Endothelial cell of hepatic sinusoid (primary cell): ENCODE results near the gene AGFG2.
"Not testable (repeated sequence)": the region's sequence is repeated elsewhere in the genome, so short reads cannot be mapped to it uniquely, and the experiment has no call there.

Experiments used
- in situ Hi-C: cut with HindIII; loops from 2 replicates; pipeline ENCODE4 v1.10.0; 2017; ENCODE audit warnings: low sequenced_read_pairs

Gene AGFG2

DNA sequence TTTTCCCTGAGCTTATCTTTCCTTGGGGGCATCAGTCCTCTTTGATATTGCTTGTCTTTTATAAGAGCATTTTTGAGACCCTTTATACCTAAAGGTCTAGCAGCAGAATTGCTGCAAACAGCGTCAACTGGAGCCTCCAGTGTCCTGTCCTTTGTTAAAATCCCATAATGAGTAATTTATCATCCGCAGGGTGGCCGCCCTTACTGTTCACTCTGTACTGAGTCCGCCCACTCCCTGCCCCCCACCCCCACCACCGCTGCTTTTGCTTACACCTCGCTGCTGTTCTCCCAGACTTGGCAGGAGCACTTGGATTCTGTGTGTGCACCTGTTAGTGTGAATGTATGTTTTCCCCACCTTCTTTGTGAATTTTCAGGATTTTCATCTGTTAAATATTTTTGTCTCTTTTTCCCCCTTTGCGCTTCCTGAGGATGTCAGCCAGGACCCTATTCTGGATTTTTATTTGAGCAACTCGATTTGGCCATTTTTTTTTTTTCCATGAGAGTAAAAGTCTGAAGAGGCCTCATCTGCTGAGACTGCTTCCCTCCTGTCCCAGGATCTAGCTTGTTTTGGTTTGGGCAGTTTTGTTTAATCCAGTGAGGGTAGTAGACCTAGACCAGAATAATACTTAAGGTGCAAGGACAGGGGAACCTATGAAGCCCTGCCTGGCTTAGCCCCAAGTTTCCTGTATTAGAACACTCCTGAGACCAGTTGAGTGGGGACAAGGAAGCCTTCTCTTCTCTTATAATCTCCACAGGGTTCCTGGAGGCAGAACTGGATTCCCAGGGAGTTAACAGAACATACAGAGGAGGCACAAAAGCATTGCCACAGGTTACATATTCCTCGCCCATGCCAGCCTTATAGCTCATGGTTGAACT is 8.2 kb downstream of the AGFG2 start:
- in situ Hi-C loops, result loop anchor here (5.0 kb wide), 1 partner anchor 50 kb away; no protein-coding TSS in a partner anchor

DNA sequence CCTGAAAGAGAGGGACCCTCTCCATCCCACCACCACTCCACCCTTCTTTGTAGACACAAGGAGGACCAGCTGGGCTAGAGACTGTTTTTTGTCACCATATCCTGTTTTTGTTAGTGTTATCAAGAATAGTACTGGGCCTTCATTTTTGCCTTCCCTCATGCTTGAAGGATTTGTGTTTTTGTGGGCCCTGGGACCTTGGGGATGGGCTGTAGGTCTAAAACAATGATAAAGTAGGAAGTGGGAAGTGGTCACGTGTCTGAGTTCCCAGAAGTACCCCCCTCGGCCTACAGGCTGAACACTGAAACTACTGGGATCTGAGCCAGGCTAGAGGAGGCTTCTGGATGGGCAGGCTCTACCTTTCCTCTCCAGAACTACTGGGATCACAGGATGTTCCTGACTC is 8.9 kb downstream of the AGFG2 start:
- in situ Hi-C loops, result loop anchor here (5.0 kb wide), 1 partner anchor 49 kb away; no protein-coding TSS in a partner anchor

DNA sequence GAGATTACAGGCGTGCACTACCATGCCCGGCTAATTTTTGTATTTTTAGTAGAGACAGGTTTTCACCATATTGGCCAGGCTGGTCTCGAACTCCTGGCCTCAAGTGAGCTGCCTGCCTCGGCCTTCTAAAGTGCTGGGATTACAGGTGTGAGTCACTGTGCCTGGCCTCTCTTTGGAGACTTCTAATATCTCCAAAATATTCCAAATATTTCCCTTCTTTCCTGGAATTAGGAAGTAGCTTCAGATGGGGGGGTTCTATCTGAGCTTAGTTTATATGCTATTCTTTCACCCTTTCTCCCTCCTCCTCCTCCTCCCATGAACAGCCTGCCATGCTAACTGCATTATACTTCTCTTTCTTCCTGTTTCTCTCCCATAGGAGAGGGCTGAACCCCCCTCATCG is 9.4 kb downstream of the AGFG2 start:
- in situ Hi-C loops, result loop anchor here (5.0 kb wide), 1 partner anchor 49 kb away; no protein-coding TSS in a partner anchor

DNA sequence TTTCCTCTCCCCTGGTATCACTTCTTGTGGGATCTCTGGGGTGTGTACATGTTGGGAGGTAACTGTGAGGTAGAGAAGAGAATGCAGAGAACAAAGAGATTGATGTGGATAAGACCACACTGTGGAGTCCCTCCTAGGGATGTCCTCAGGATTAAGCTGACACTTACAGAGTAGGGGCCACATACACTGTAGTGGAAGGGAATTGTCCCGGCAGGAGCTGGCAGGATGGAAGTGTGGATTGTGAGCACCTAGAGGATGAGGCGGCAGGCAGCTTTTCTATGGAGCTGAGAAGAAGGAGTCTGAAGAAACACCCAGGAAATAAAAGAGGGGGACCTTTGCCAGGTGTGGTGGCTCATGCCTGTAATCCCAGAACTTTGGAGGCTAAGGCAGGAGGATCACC is 13.5 kb downstream of the AGFG2 start:
- in situ Hi-C loops, result no loop called here

DNA sequence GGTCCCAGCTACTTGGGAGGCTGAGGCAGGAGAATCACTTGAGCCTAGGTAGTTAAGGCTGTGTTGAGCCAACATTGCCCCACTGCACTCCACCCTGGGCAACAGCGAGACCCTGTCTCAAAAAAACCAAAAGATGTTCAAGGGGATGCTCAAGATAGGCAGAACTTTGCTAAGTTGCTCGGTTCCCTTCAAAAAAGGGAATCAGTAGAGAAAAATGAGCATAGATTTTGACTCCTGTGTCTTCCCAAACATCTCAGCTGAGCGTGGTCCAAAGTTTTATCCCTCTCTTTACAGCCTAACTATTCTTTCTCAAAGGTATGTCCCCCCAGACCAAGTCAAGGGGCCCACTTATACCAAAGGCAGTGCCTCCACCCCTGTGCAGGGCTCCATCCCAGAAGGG is 14.0 kb downstream of the AGFG2 start:
- in situ Hi-C loops, result no loop called here

GRCh38 chr7:100555701-100556100 is 16.7 kb downstream of the AGFG2 start:
- in situ Hi-C loops, result no loop called here

DNA sequence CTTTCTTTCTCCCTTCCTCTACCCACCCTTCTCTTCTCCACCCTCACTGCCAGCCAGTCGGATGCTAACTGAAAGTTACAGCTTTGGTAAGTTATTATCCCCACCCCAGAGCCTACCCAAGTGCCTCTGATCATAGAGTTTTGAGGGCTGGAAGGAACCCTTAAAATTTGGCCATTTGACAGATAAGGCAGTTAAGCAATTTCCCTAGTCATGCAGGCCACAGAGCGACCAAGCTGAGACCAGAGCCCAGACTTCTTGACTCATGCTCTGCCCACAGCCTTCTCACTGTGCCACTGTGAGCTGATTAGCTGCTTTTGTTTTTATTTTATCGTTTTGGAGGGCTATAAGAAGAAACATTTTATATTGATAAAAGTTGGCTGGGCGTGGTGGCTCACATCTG is 17.5 kb downstream of the AGFG2 start:
- in situ Hi-C loops, result no loop called here

- in situ Hi-C loops, result no loop called here
Measured at GRCh38 chr7:100559127-100559526, 20.1 kb downstream of the AGFG2 start.

DNA sequence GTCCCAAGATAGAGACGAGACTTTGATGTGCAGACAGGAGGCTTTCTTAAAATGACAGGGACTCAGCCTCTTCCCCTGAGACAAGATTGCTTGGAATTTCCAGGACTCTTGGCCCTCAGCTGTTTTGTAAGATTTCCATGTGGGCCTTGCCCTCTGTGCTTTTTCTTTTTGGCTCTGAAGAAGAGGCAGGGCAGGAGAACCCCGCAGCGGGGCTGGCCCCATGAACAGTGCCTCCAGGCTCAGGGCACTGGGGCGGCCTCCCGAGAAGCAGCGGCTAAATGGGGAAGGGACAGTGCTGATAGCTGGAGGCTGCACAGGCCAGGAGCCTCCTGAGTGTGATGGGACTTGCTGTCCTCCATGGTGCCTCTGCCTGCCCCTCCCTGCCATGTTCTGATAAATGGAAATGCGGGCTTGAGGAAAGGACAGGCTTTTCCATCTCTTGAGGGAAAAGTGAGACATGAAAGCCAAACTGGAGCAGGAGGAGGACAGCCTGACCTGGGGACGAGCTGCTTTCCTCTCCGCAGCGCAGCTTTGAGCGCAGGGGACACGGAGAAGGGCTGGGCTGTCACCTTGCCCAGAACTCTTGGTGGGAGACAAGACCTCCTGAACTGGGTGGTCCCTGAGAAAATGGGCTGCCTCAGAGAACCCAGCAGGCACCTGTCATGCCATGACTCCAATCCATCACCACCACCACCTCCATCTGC is 22.6 kb downstream of the AGFG2 start:
- in situ Hi-C loops, result no loop called here

DNA sequence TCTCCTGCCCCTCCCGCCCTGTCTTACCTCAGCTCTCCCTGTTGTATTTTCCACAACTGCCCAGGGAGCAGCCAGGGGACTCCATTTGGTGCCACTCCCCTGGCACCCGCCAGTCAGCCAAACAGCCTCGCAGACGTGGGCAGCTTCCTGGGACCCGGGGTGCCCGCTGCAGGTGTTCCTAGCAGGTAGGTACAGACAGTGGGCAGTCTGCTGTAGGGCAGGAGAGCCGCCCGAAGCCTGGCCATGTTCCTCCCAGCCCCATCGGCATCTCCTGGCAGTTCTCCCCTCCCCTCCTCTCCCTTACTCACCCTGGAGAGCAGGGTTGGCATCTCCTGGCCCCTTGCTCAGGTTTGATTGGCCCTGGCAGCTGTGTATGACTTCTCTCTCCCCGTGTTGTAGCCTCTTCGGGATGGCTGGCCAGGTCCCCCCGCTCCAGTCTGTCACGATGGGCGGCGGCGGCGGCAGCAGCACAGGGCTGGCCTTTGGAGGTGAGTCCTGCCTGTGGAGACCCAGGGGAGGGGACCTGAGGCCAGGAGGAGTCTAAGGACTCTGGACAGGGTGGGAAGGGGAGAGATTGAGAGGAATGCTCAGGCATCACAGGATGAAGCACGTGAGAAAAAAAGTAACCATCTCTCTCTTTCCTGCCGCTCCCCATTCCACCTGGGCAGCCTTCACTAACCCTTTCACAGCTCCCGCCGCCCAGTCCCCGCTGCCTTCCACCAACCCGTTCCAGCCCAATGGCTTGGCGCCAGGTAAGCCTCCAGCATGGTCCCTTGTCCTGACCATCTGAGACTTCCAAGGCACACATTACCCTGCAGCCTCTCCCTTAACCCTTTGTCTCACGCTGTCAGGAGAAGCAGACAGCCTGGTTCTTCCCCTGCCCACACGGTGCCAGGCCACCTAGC is 23.4 kb downstream of the AGFG2 start:
- in situ Hi-C loops, result no loop called here

DNA sequence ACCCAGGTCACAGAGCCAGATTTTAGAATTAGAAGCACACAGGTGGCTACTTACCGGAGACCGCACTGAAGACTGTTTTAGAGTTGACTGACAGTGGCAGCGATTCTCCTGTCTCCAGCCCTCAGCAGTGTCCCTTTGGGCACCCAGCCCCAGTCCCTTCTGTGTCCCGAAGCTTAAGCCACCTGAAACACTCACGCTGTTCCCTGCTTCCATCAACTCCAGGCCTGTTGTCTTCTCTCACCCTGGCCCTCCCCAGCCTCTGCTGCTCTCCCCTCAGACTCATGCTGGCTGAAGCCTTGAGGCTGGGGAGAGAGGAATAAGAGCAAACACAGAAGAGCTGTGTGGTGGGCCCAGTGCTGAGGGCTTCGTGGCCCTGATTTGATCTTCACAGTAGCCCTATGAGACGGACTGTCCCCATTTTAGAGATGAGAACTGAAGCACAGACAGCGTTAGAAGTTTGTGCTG is 24.1 kb downstream of the AGFG2 start:
- in situ Hi-C loops, result no loop called here

GRCh38 chr7:100563809-100564400 is 24.9 kb downstream of the AGFG2 start:
- in situ Hi-C loops, result no loop called here

GRCh38 chr7:100564405-100564804 is 25.4 kb downstream of the AGFG2 start:
- in situ Hi-C loops, result not testable (repeated sequence)

- in situ Hi-C loops, result no loop called here
Measured at GRCh38 chr7:100565133-100565571, 26.1 kb downstream of the AGFG2 start.

DNA sequence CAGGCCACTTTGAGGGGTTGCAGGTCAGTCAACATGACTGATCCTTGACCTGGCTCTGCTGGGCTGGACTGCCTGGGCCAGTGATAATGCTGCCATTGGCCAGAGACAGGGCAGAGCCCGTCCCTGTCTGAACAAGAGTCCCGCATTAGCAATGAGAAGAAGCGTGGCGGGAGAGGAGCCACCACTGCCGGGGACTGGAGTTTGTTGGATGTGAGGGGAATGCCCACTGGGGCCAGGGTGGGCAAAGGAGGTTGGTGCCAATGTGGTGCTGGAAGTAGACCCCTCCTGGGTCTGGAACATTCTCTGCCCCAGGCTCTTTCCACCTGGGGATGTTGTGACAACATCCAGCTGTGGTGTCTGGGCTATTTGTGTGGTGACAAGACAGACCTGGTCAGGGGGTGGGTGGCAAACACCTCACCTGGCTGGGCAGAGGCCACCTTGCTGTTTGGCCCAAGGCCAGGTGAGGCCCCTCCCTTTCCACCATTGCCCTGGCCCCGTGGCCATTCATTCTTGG is 27.1 kb downstream of the AGFG2 start:
- in situ Hi-C loops, result no loop called here

DNA sequence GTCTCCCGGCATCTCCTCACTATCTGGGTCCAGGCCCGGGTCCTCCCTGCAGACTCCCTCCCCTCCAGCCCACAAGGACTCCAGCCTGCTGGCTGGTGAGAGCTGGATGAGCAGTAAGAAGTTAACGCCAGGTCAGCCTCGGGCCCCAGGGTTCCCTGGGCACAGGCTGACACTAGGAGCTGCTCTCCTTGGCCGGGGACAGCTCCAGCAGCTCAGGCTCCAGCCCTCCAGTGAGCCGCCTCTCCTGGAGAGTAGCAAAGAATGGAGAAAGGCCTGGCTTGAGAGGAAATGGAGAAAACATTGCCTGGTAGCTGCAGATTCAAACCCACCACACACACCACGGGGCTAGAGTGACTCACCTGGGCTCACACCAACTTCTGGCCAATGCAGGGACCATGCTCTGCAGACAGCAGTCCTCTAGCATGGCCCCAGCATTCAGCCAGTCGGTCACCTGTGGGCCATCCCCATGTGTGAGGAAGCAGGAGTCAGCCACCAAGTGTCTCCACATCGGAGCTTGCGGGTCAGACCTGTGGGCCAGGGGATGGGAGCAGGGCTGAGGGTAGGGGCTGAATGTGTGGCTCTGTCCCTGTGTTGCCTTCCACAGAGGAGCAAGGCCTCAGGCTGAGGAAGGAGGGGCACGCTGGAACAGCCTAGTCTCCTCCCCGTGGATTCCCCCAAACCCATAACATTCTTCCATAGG is 28.2 kb downstream of the AGFG2 start:
- in situ Hi-C loops, result no loop called here

- in situ Hi-C loops, result no loop called here
Measured at GRCh38 chr7:100567751-100568175, 28.8 kb downstream of the AGFG2 start.

GRCh38 chr7:100568176-100568895 is 29.3 kb downstream of the AGFG2 start:
- in situ Hi-C loops, result no loop called here
